SH-SY5Y (cell line): Measurements from ENCODE around the gene BTNL3.

Source experiments
- GATA2 ChIP-seq: IDR thresholded peaks from 2 replicates; pipeline ENCODE4 v1.6.1; 2011; ENCODE audit warnings: mild to moderate bottlenecking, low read depth, low read length
- GATA3 ChIP-seq: IDR thresholded peaks from 2 replicates; pipeline ENCODE4 v1.6.1; 2011; ENCODE audit warnings: low read depth, mild to moderate bottlenecking, low read length, moderate library complexity

- TF ChIP-seq GATA2 (no peak), GATA3 (no peak)
Measured at GRCh38 chr5:181005791-181006190, 17.1 kb downstream of the BTNL3 start.
